Neural cell (in vitro differentiated cells): ENCODE data around the gene SUGCT. TPM values are rescaled to one million over a fixed set of nuclear protein-coding genes. Genes with fewer than 3 reads are reported as not detected.

Experiments
- H2AFZ ChIP-seq: fragments of 200-600, 300-800 bp; sonication (generic), shearing (Covaris generic); 2 replicates; pipeline ENCODE4 v1.6.0; 2014; ENCODE audit warnings: low read depth, mild to moderate bottlenecking, antibody characterized with exemption, low read length, moderate library complexity
- H3F3A ChIP-seq: fragments of 200-600 bp; shearing (Covaris generic); 2 replicates; pipeline ENCODE4 v1.6.1; 2016; ENCODE audit warnings: mild to moderate bottlenecking, moderate library complexity, mixed read lengths, antibody characterized with exemption, low read length; ENCODE audit not compliant: insufficient read depth, poor library complexity, severe bottlenecking
- H3K27ac ChIP-seq: fragments of 200-600, 300-800 bp; sonication (generic), shearing (Covaris generic); 2 replicates; pipeline ENCODE4 v1.5.1; 2014; ENCODE audit warnings: mild to moderate bottlenecking, low read length, moderate library complexity
- H3K27me3 ChIP-seq: fragments of 300-800, 200-600 bp; sonication (generic), shearing (Covaris generic); 2 replicates; pipeline ENCODE4 v1.6.0; 2014; ENCODE audit warnings: mild to moderate bottlenecking, low read depth, low read length, moderate library complexity; ENCODE audit not compliant: insufficient read depth
- H3K36me3 ChIP-seq: fragments of 300-800, 200-600 bp; sonication (generic), shearing (Covaris generic); 2 replicates; pipeline ENCODE4 v1.5.1; 2014; ENCODE audit warnings: mild to moderate bottlenecking, antibody characterized with exemption, low read length, moderate library complexity; ENCODE audit not compliant: insufficient read depth
- H3K4me2 ChIP-seq: fragments of 300-800, 200-600 bp; sonication (generic), shearing (Covaris generic); 2 replicates; pipeline ENCODE4 v1.6.0; 2014; ENCODE audit warnings: mild to moderate bottlenecking, low read length
- H3K4me3 ChIP-seq: fragments of 300-800, 200-600 bp; sonication (generic), shearing (Covaris generic); 2 replicates; pipeline ENCODE4 v1.5.1; 2014; ENCODE audit warnings: mild to moderate bottlenecking, low read length, moderate library complexity
- H3K79me2 ChIP-seq: fragments of 200-600 bp; shearing (Covaris generic); replicated peaks from 2 replicates; pipeline ENCODE4 v1.6.0; 2014; ENCODE audit warnings: mild to moderate bottlenecking, low read length, moderate library complexity; ENCODE audit not compliant: insufficient read depth
- H3K9ac ChIP-seq: fragments of 300-800, 200-600 bp; sonication (generic), shearing (Covaris generic); 2 replicates; pipeline ENCODE4 v1.6.1; 2016; ENCODE audit warnings: mild to moderate bottlenecking, low read length, mixed read lengths
- H3K9me2 ChIP-seq: fragments of 200-600 bp; shearing (Covaris generic); 2 replicates; pipeline ENCODE4 v1.6.1; 2016; ENCODE audit warnings: mild to moderate bottlenecking, low read length, mixed read lengths; ENCODE audit not compliant: insufficient read depth
- H3K9me3 ChIP-seq: fragments of 200-600, 300-800 bp; sonication (generic), shearing (Covaris generic); 2 replicates; pipeline ENCODE4 v1.6.1; 2016; ENCODE audit warnings: mild to moderate bottlenecking, mixed run types, low read length, moderate library complexity, mixed read lengths
- H4K20me1 ChIP-seq: fragments of 200-600 bp; shearing (Covaris generic); 2 replicates; pipeline ENCODE4 v1.6.1; 2016; ENCODE audit warnings: mild to moderate bottlenecking, mixed run types; ENCODE audit not compliant: insufficient read depth
- EP300 ChIP-seq: fragments of 450-650 bp; conservative IDR thresholded peaks from 2 replicates; pipeline ENCODE4 v1.6.1; 2014; ENCODE audit warnings: antibody characterized with exemption, mild to moderate bottlenecking, moderate library complexity; ENCODE audit not compliant: poor library complexity, severe bottlenecking
- EZH2 ChIP-seq: fragments of 200-600, 300-800 bp; shearing (Covaris generic), sonication (generic); IDR thresholded peaks from 2 replicates; pipeline ENCODE4 v1.6.1; 2014; ENCODE audit warnings: antibody characterized with exemption, low read length, borderline replicate concordance, mild to moderate bottlenecking; ENCODE audit not compliant: insufficient read depth, poor library complexity, severe bottlenecking
- MXI1 ChIP-seq: fragments of 450-650 bp; conservative IDR thresholded peaks from 2 replicates; pipeline ENCODE4 v1.6.1; 2014; ENCODE audit warnings: antibody characterized with exemption, mild to moderate bottlenecking; ENCODE audit not compliant: poor library complexity, severe bottlenecking
- POLR2AphosphoS5 ChIP-seq: IDR thresholded peaks from 2 replicates; pipeline ENCODE4 v1.6.1; 2012
- RAD21 ChIP-seq: fragments of 450-650 bp; conservative IDR thresholded peaks from 2 replicates; pipeline ENCODE4 v1.6.1; 2014; ENCODE audit warnings: antibody characterized with exemption, mild to moderate bottlenecking, moderate library complexity
- SMC3 ChIP-seq: fragments of 450-650 bp; conservative IDR thresholded peaks from 2 replicates; pipeline ENCODE4 v1.6.1; 2014; ENCODE audit warnings: antibody characterized with exemption, mild to moderate bottlenecking, moderate library complexity; ENCODE audit not compliant: poor library complexity
- TAF1 ChIP-seq: IDR thresholded peaks from 2 replicates; pipeline ENCODE4 v1.6.1; 2012; ENCODE audit warnings: low read depth
- polyA plus RNA-seq: library from polyadenylated mRNA; depleted of rRNA; stranded (reverse); fragments of >200 nt; gene quantifications from 2 replicates; pipeline ENCODE4 v1.2.3, GENCODE V29; 2014
- TF ChIP-seq, protein P1 (sequence below): IDR thresholded peaks from 2 replicates; pipeline ENCODE4 v1.6.1; 2012; ENCODE audit warnings: borderline replicate concordance
- TF ChIP-seq, protein P2 (sequence below): fragments of 450-650 bp; IDR thresholded peaks from 2 replicates; pipeline ENCODE4 v1.5.1; 2014; ENCODE audit warnings: antibody characterized with exemption, mild to moderate bottlenecking, moderate library complexity; ENCODE audit not compliant: poor library complexity, severe bottlenecking

SUGCT gene
- polyA plus RNA-seq, 1 donor from 2014 or later = not detected

DNA sequence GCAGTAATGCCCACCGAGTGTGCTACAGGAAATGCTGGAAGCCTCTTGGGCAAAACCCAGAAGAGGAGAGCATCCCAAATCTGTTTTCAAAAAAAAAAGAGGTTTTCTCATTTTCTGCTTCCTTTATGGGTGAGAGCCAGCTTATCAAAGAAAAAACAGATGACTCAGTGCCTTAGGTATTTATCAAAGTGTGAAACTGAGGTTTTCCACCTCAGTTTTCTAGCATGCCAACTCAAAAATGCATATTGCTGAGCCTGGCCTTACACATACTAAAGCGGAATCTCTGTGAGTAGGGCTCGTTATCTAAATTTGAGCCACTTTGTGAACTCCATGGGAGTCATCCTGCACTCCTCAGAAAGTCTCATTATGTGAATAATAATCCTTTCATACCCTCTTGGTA is 705.1 kb downstream of the SUGCT start:
- Histone ChIP-seq H3K27ac (no peak overlapping the region), H3K27me3 (no peaks in the 10 kb centered on the region), H3K9me2 (no peaks in the 10 kb centered on the region), H2AFZ (no peak overlapping the region), H3K36me3 (no peaks in the 10 kb centered on the region), H3K4me3 (no peak overlapping the region), H3F3A (no peaks in the 10 kb centered on the region), H4K20me1 (no peaks in the 10 kb centered on the region), H3K4me2 (no peak overlapping the region), H3K79me2 (no peaks in the 10 kb centered on the region), H3K9me3 (peaks cover 4% of the 10 kb centered on the region), H3K9ac (no peak overlapping the region)
- no peak for TF ChIP-seq POLR2AphosphoS5
- no peak for TF ChIP-seq SMC3
- TF ChIP-seq, protein P1, sequence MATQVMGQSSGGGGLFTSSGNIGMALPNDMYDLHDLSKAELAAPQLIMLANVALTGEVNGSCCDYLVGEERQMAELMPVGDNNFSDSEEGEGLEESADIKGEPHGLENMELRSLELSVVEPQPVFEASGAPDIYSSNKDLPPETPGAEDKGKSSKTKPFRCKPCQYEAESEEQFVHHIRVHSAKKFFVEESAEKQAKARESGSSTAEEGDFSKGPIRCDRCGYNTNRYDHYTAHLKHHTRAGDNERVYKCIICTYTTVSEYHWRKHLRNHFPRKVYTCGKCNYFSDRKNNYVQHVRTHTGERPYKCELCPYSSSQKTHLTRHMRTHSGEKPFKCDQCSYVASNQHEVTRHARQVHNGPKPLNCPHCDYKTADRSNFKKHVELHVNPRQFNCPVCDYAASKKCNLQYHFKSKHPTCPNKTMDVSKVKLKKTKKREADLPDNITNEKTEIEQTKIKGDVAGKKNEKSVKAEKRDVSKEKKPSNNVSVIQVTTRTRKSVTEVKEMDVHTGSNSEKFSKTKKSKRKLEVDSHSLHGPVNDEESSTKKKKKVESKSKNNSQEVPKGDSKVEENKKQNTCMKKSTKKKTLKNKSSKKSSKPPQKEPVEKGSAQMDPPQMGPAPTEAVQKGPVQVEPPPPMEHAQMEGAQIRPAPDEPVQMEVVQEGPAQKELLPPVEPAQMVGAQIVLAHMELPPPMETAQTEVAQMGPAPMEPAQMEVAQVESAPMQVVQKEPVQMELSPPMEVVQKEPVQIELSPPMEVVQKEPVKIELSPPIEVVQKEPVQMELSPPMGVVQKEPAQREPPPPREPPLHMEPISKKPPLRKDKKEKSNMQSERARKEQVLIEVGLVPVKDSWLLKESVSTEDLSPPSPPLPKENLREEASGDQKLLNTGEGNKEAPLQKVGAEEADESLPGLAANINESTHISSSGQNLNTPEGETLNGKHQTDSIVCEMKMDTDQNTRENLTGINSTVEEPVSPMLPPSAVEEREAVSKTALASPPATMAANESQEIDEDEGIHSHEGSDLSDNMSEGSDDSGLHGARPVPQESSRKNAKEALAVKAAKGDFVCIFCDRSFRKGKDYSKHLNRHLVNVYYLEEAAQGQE = no peak
- TF ChIP-seq, protein P2, sequence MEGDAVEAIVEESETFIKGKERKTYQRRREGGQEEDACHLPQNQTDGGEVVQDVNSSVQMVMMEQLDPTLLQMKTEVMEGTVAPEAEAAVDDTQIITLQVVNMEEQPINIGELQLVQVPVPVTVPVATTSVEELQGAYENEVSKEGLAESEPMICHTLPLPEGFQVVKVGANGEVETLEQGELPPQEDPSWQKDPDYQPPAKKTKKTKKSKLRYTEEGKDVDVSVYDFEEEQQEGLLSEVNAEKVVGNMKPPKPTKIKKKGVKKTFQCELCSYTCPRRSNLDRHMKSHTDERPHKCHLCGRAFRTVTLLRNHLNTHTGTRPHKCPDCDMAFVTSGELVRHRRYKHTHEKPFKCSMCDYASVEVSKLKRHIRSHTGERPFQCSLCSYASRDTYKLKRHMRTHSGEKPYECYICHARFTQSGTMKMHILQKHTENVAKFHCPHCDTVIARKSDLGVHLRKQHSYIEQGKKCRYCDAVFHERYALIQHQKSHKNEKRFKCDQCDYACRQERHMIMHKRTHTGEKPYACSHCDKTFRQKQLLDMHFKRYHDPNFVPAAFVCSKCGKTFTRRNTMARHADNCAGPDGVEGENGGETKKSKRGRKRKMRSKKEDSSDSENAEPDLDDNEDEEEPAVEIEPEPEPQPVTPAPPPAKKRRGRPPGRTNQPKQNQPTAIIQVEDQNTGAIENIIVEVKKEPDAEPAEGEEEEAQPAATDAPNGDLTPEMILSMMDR = no peak
- TF ChIP-seq RAD21 = no peak
- no peak for TF ChIP-seq MXI1
- TF ChIP-seq EP300 = no peak
- no peak for TF ChIP-seq EZH2
- TF ChIP-seq TAF1 = no peak

DNA sequence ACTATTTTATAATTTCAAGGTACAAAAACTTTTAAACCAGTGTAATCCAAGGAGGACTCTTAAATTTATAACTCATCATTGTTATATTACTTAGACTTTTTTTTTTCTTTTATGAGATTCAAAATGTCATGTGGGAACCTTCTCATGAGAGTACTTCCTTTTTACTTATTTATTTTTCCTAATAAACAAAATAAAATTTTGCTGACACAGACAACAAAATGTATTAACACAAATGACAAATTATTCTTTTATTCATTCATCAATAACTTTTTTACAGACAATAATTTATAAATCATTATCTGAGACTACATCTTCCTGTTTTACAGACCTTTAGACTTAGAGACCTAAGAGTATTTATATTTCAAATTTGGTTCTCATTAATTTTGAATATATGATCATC is 706.2 kb downstream of the SUGCT start:
- H3K4me3 ChIP-seq = no peak overlapping the region
- no peaks in the 10 kb centered on the region for H3F3A ChIP-seq
- no peak for TF ChIP-seq TAF1
- H3K79me2 ChIP-seq = no peaks in the 10 kb centered on the region
- H3K9me3 ChIP-seq = peaks cover 4% of the 10 kb centered on the region
- H3K27ac ChIP-seq = no peak overlapping the region
- H3K27me3 ChIP-seq = no peaks in the 10 kb centered on the region
- H3K9me2 ChIP-seq = no peaks in the 10 kb centered on the region
- H3K36me3 ChIP-seq = no peaks in the 10 kb centered on the region
- H2AFZ ChIP-seq = no peak overlapping the region
- H3K9ac ChIP-seq = no peak overlapping the region
- no peaks in the 10 kb centered on the region for H4K20me1 ChIP-seq
- H3K4me2 ChIP-seq = no peak overlapping the region

DNA sequence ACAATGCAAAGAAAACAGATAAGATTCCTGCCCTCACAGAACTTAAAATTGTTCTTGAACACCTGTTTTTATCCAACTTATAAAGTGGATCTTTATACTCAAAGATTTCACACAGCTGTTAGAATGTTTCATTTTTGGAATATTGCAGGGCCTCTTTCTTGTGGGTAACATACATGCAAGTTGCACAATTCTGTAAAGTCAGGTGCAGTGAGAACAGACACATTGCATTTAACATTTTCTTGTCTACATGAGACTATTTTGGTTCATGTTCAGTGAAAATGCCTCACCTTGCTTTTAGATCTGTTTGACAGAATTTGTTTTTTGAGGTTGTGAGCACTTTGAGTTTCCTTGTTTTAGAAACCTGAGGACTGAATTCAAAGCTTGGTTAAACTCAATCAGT is 707.8 kb downstream of the SUGCT start:
- Histone ChIP-seq H3K27me3 (no peaks in the 10 kb centered on the region), H3K36me3 (no peaks in the 10 kb centered on the region), H3K9me2 (no peaks in the 10 kb centered on the region), H3K9ac (no peak overlapping the region), H3K4me2 (no peak overlapping the region), H3K4me3 (no peak overlapping the region), H3K9me3 (peaks cover 4% of the 10 kb centered on the region), H3K79me2 (no peaks in the 10 kb centered on the region), H4K20me1 (no peaks in the 10 kb centered on the region), H3F3A (no peaks in the 10 kb centered on the region), H3K27ac (no peak overlapping the region), H2AFZ (no peak overlapping the region)
- TF ChIP-seq RAD21 = no peak
- no peak for TF ChIP-seq SMC3
- no peak for TF ChIP-seq EP300
- no peak for TF ChIP-seq EZH2
- TF ChIP-seq, protein P2 = no peak
- no peak for TF ChIP-seq TAF1
- no peak for TF ChIP-seq POLR2AphosphoS5
- TF ChIP-seq MXI1 = no peak
- TF ChIP-seq, protein P1 = no peak
